Activated T-cell treated with anti-CD3 and anti-CD28 coated beads for 48 hours (primary cell): ENCODE results near the gene PAXX.

ENCODE experiments used
- DNase-seq: peaks from one replicate; pipeline ENCODE4 v3.0.0-alpha.2; 2020; ENCODE audit warnings: low read depth

The PAXX gene

DNA sequence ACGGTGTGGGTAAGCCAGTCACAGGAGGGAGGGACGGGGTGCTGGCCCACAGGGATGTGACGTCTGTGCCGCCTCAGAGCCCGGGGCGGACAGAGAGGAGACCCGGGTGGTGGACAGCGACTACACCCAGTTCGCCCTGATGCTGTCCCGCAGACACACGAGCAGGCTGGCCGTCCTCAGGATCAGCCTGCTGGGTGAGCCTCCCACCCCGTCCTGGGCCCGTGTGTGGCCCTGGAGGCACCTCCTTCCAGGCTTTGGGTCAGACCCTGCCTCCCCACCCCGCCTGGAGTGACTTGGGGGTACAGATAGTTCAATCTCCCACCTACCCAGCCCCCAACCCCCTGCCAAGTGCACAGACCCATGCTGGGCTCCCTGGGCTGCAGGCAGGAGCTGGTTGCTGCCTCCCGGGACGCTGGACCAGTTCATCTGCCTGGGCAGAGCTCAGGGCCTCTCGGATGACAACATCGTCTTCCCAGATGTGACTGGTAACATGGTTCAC, 38.4 kb upstream of the PAXX start:
- DNase-seq: no peak

GRCh38 chr9:136954270-136955083, 37.7 kb upstream of the PAXX start:
- no peak for DNase-seq

- DNase-seq: no peak
Measured at GRCh38 chr9:136955202-136955942, 36.9 kb upstream of the PAXX start.

DNA sequence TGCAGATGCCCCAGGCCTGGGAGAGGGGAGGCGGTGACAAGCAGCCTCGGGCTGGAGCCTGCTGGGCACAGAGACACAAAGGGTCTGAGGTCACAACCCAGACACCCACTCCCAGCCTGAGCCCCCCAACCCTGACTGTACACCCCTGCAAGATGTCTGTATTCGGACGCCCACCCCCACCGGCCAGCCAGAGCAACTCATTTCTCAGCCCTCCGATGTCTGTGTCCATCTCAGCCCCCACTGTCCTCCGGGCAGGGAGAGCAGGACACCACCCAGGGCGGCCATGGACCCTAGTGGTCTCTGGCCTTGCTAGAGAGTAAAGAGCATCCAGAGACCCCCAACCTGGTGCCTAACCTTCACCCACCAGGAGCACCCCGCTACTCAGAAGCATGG, 36.3 kb upstream of the PAXX start:
- DNase-seq: no peak

DNA sequence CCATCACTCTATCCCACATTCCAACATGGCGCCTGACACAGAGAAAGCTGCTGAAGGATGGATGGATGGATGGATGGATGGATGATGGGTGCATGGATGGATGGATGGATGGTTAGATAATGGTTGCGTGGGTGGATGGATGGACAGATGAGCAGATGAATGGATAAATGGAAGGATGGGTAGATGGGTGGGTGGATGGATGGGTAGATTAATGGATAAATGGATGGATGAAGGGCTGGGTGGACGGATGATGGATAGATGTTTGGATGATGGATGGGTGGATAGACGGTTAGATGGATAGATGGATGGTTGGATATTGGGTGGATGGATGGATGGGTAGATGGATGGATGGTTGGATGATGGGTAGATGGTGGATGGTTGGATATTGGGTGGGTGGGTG, 35.6 kb upstream of the PAXX start:
- no peak for DNase-seq

- no peak for DNase-seq
Measured at GRCh38 chr9:136957461-136957860, 34.8 kb upstream of the PAXX start.

DNA sequence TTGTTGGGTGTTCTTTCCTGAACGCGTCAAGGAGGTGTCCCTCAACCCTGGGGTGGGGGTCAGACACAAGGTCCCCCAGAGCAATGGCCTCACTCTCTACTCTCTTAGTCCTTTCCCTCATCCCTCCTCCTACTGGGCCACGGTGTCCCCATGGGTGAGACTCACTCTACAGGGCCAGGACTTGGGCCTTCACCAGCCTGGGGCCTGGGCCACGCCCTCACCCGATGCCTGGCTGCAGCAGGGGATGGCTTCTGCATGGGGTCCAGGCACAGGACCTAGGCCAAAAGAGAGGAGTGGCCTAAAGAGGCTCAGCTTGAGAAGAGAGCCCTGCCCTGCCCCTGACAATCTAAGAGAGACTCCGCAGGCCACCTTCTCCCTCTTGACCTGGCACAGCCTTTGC, 34.3 kb upstream of the PAXX start:
- no peak for DNase-seq

DNA sequence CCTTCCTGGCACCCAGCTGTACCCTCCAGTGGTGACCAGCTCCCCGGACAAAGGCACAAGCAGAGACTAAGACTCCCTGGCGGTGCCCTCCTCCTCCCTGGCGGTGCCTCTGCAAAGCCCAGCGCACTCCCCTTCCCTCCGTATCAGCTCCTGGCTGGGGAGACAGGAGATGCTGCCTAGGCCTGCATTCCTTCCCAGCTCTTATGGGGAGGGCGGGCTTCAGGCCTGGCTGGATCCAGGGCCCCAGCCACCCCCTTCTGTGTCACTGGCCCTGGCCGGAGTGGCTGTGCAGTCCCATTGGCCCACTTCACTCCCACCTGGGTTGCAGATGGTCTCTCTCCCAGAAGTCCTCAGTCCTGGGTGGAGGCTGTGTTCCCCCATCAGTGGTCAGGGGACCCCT, 33.7 kb upstream of the PAXX start:
- no peak for DNase-seq

- no peak for DNase-seq
Measured at GRCh38 chr9:136958898-136959850, 33.0 kb upstream of the PAXX start.

- DNase-seq: no peak
Measured at GRCh38 chr9:136960212-136960937, 31.8 kb upstream of the PAXX start.

GRCh38 chr9:136960938-136961275, 31.3 kb upstream of the PAXX start:
- no peak for DNase-seq

GRCh38 chr9:136961279-136962065, 30.8 kb upstream of the PAXX start:
- no peak for DNase-seq

- DNase-seq: no peak
Measured at GRCh38 chr9:136962163-136962562, 30.1 kb upstream of the PAXX start.

DNA sequence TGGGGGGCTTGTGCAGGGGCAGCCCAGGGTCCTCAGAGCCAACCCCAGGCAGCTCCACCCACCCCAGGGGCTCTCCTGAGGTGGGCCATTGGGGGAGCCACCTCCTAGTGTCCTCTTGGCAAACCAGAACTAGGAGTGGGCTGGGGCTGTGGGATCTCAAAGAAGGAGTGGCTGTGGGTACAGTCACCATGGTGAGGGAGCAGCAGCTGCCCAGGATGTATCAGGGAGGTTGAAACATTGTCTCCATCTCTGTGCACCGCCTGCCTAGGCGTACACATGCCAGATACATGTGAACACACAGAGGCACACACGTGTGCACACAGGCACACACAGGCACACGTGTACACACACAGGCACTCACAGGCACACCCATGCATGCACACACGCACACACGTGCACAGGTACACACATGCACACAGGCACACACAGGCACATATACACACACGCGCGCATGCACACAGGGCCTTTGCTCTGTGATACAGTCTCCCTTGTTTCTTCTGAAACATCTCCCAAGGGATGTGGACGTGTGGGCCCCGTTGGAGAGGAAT, 29.4 kb upstream of the PAXX start:
- DNase-seq: no peak

DNA sequence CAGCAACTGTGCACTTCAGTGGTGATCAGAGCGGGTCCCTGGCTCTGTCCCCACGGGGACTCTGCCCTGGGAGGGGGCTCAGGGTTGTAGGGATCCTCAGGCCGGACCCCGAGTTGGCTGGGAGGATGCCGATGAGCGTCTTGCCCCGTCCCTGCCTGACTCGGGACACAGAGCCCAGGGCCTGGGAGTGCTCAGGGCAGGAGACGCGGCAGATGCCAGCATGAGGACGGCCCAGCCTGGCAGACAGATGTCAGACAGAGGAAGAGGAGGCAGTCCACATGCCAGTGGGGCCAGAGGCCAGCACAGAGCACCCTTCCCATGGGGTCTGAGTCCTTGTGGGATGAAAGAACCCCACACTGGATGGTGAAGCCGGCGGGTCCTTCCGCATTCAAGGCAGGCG, 28.9 kb upstream of the PAXX start:
- DNase-seq: no peak

- no peak for DNase-seq
Measured at GRCh38 chr9:136963751-136964150, 28.5 kb upstream of the PAXX start.

GRCh38 chr9:136964171-136964689, 28.0 kb upstream of the PAXX start:
- DNase-seq: no peak

- DNase-seq: no peak
Measured at GRCh38 chr9:136964833-136965422, 27.3 kb upstream of the PAXX start.

DNA sequence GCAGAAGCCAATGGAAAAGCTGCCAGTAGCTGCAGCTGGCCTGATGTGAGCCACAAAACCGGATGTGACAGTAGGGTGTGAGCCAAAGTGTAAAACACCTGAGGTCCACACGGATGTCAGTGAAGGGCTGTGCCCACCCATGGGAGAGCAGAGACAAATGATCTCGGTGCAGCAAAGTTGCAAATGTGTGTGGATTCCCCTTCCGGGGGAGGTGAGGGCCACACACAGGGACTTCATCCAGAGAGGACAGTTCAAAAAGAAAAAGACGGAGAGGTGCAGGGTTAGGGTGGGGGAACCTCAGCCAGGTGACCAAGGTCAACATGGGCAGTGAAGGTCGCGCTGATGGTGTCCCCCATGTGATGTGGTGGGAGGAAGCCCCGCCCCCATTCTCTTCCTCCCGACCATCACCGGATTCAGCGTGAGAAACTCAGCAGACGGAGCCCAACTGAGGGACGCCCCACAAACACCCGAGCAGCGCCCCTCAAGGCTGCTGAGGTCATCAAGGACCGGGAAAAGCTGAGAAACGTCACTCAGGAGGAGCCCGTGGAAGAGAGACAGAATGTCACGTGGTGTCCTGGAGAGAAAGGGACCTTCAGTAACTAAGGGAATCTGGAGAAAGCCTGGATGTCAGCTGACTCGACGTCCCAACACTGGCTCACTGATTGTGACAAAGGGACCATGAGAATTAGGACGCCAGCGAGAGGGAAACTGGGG, 26.3 kb upstream of the PAXX start:
- no peak for DNase-seq
